NK-92 treated with Interleukin-12 subunit alpha and Interleukin-12 subunit beta, amount 100 ng/mL, for 24 hours (cell line): ENCODE data around the gene FGF5.
"Not testable (repeated sequence)": the region's sequence is repeated elsewhere in the genome, so short reads cannot be mapped to it uniquely, and the experiment has no call there.

Experiments
- DNase-seq: peaks from one replicate; lab custom pipeline; 2025; lab: John Stamatoyannopoulos, UW

FGF5 gene

GRCh38 chr4:80295336-80295735 lies 28.9 kb downstream of the FGF5 start:
- DNase-seq, result no peak

DNA sequence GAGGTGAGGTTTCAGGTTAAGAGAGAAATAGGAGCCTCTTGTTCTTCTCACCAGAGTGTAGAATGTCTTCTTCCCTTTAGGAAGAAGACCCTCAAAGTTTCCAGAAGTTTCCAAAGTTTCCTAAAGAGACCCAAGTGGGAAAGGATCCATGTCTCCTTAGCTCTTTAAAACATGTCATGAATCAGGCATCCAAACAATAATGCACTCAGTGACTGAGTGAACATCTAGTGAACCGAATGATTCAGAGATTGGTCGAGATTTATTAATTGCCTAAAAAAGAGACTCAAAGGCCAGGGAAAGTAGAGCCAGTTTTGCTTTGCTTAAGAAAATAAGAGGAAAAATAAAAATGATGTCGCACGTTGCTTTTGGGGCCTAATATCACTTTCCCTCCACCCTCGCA lies 29.4 kb downstream of the FGF5 start:
- DNase-seq, result no peak

GRCh38 chr4:80301884-80302283 lies 35.4 kb downstream of the FGF5 start:
- DNase-seq, result no peak

DNA sequence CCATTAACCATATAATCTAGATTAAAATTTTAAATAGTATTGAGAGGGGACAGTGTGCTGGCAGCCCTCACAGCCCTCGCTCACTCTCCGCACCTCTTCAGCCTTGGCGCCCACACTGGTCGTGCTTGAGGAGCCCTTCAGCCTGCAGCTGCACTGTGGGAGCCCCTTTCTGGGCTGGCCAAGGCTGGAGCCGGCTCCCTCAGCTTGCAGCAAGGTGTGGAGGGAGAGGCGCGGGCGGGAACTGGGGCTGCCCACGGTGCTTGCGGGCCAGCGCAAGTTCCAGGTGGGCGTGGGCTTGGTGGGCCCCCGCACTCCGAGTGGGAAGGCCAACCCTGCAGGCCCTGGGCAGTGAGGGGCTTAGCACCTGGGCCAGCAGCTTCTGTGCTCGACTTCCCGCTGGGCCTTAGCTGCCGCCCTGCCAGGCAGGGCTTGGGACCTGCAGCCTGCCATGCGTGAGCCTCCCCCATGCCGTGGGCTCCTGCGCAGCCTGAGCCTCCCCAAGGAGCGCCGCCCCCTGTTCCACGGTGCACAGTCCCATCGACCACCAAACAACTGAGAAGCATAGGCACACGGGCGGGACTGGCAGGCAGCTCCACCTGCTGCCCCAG lies 36.3 kb downstream of the FGF5 start:
- DNase-seq, result no peak

DNA sequence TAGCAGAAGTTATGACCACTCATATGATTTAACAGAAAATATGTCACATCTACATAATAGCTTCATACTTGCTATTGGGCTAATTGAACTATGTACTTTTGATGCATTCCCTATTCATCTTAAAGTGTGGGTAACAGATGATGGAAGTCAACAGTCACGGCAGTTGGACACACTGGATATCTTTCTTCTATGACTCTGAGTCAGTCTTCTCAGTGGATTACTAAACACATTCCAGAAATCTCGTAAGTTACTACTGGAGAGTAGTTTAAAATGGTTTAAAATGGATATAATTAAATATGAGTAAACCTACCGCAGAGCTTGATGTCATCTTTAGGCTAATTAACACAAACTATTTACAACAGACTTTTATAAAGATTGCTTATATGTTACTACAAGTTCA lies 39.0 kb downstream of the FGF5 start:
- no peak for DNase-seq

- no peak for DNase-seq
These were observed 39.8 kb downstream of the FGF5 start for GRCh38 chr4:80306260-80306659.

DNA sequence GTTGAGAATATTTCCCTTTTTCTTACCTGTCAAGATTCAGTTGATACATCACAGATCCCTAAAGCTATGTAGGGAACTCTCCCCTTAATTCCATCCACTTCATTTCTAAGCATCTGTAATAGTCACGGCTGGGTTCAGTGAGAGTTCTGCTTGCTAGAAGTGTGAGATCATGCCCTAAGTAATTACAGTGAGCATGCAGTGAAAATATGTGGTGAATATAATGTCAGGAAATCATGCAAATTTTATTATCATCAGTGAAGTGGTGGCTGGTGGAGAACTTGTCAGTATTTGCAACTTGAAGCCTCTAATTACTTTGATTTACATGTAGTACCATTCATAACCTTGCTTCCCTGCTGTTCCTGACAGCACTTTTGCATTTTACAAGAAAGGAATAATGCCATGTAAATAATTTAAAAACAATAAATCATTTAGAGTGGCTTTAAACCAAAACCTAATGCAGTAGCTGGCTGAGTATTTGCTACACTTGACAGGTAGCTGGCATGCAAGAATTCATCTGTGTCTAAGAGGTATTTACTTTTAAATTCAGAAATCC lies 40.8 kb downstream of the FGF5 start:
- DNase-seq, result no peak

DNA sequence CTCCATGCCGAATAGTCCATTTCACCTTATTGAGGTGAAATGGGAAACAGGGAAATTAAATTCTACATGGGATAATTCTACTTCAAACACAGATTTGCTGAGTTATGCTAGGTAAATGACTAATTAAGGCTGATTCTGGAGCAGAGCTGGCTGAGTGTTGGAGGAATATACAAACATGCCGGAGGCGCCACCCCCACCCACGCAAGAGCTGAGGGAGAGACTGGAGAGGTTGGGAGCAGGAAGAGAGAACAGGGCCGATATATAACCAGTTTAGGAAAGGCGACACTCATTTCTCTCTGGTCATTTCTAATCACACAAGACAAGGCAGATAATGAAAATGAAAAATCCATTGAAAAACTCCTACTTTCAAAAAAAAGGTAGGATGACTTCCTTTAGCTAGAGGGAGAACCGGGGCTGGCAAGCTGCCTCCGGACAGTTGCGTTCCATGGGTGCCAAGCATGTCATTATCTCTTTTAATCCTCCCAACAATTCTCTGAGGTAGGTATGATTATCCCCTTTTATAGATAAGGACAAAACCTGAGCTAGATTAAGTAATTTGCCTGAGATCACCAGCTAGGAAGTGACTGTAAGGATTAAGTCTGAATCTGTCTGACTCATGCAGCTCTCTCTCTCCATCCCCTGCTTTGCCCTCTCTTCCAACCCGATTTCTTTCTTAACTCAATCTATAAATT lies 41.5 kb downstream of the FGF5 start:
- no peak for DNase-seq

DNA sequence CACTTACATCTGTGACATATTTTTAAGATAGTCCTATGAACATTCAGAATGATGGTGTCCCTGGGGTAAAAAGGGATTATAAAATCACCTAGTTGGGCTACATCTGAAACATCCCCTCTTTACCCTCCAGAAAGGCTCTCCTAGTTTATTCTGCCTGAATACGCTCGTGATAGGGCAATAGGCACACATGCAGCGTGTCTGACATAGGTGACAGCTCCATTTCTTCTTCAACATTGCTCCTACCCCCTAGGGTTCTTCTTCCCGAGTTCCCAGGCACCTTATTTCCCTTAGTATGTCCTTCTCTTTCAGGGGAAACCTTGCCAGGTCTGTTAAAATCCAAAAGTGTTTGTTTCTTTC lies 42.0 kb downstream of the FGF5 start:
- DNase-seq, result no peak

GRCh38 chr4:80309294-80310004 lies 43.0 kb downstream of the FGF5 start:
- DNase-seq, result no peak

- DNase-seq, result no peak
These were observed 44.7 kb downstream of the FGF5 start for GRCh38 chr4:80311130-80311529.

- DNase-seq, result no peak
These were observed 45.7 kb downstream of the FGF5 start for GRCh38 chr4:80312124-80312523.

- no peak for DNase-seq
These were observed 47.2 kb downstream of the FGF5 start for GRCh38 chr4:80313627-80314026.

GRCh38 chr4:80315848-80316247 lies 49.4 kb downstream of the FGF5 start:
- not testable (repeated sequence) for DNase-seq

DNA sequence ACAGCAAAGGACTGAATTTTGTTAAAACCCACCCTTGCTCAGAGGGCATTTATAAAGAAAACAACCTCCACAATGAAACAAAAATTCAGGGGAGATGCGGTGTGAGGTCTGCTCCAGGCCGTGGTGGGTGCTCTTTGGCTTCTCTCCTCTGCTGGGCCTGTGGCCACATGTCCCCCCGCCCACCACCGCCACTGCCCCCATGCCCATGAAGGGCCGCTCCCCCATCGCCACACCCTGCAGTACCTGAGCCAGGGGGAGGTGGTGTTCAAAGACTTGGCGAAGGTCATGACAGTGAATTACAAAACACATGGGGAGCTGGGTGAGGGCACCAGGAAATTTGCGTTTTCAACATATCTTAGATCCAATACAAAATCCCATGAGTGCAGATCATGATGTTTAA lies 54.9 kb downstream of the FGF5 start:
- DNase-seq, result no peak

DNA sequence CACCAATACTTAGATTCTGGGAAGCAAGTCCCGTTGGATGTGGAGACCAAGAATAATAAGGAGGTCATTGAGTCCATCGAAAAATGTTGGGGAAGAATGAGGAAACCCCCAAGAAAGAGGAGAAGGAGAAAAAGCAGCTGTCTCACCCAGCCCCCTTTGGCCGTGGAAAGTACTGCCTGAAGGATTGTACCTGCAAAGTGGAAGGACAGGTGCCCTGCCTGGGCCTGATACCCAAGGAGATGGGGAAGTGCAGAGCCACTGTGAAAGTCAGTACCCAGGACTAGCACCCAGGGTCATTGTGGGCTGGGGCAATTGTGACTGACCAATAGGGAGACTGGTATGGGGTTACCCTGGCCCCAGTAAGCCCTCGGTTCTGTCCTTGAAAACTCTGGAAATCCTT lies 55.3 kb downstream of the FGF5 start:
- no peak for DNase-seq

DNA sequence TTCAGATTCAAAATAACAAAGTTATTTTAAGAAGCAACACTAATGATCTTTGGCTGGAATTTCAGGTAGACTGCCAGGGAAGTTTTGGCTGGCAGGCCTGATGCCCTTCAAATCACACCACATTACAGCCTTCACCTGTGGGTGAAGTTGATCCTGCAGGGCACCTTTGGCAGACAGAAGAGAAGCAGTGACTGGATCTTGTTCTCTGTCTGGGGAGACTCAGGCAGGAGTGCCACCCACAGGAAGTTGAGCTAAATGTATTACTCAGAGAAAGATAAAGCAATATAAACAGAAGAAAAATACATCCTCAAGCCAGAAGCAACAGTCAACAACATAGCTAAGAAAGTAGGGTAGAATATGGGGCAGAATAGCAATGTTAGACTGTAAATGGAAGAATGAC lies 56.3 kb downstream of the FGF5 start:
- no peak for DNase-seq

- DNase-seq, result no peak
These were observed 57.7 kb downstream of the FGF5 start for GRCh38 chr4:80324171-80324570.

GRCh38 chr4:80331693-80332092 lies 65.2 kb downstream of the FGF5 start:
- no peak for DNase-seq

DNA sequence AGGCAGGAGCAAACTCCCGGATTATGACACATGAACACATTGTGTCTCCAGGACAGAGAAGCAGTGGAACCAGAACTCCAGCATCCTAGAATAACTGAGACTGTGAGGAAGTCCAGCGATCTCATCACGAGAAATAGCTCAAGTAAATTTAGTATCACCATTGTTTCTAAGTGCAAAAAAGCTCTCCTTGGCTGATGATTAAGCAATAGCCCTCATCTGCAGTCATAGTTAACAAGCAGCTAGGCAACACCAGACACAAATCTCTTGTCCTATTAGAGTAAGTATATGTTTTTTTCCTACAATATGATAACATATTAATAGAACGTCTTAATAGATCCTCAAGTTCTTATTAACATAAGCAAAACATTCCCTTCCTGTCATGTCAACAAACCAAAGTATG lies 66.7 kb downstream of the FGF5 start:
- no peak for DNase-seq

DNA sequence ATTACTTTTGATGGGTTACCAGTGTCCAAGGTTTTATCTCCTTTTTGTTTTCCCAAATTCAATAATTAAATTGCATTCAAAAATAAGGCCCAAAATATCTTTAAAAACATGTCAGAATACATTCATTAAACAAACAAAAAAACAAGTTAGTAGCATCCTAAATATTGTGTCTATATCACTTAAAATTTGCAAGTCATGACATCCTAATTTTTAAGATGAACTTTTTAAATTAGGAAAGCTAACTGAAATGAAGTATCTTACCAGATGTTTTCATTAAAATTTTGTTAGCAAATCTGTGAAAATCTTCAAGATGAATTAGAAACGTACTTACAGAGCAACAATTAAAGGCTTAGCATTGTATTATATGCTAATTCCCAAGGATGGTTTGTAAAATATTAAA lies 68.1 kb downstream of the FGF5 start:
- no peak for DNase-seq

DNA sequence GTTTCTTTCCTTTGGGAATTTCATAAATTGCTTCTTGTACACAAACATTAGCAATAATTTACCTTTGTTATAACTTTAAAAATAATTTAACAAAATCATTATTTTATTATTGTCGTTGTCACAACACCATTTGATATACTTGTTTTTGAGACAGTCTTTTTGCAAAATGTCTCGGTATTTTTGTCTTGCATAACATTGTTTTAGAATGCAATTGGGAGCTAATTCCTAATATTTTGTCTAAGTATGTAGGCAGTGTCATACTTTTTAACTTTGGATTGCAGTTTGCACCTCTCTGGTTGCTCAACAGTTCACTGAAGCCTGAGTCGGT lies 68.7 kb downstream of the FGF5 start:
- DNase-seq, result no peak

GRCh38 chr4:80335554-80336358 lies 69.3 kb downstream of the FGF5 start, which contains the start of gene CFAP299:
Gene CFAP299, plus strand, starts transcription at chr4:80335730.
- no peak for DNase-seq
